AG04449 (cell line): ENCODE measurements around the gene HS6ST3.

Experiments used
- CTCF ChIA-PET: fragments of 350-600 bp; formaldehyde crosslinking; extraction: SDS; loops from one replicate; lab custom pipeline; 2021; ENCODE audit warnings: antibody characterized with exemption; lab: Yijun Ruan, JAX
- POLR2A ChIA-PET: fragments of 400-600, 350-600 bp; formaldehyde crosslinking; extraction: SDS; loops from one replicate; lab custom pipeline; 2020; ENCODE audit warnings: antibody characterized with exemption, inconsistent platforms; lab: Yijun Ruan, JAX
- DNase-seq: peaks from one replicate; pipeline ENCODE4 v3.0.0-alpha.2; 2010; ENCODE audit warnings: low read depth, low spot score
- H3K4me3 ChIP-seq: 2 replicates; pipeline ENCODE4 v1.5.1; 2011; ENCODE audit warnings: low read depth, mild to moderate bottlenecking, control low read depth, low read length
- TF ChIP-seq, protein P1 (sequence below): IDR thresholded peaks from one replicate; pipeline ENCODE4 v1.5.1; 2011; ENCODE audit warnings: mild to moderate bottlenecking, moderate library complexity, low read length, control low read depth, inconsistent platforms; ENCODE audit not compliant: insufficient read depth; ENCODE audit errors: missing control alignments

The HS6ST3 gene

DNA sequence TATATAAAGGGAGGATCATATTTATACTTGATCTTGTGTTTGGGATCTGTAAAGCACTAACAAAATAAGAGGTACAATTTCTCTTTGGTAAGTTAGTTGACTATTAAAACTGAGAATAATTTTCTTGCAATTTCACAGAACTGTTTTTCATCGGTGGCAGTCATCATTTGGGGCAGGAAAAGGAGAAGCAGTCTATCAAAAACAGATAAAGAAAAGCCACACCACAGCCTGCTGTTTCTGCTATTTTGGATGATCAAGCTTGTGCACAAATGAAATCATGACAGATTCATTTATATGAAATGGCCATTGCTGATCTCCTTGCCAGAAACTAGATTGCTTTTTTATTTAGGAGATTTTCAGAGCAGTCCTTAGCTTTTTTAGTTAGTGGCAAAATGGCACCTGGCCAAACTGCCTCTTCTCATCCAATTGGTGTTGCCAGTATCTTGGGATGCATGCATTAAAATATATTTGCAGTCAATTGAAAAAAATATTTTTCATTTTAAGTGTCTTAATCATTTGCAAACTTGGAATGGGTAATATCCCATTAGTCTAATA is 326.0 kb downstream of the HS6ST3 start:
- DNase-seq = no peak
- ChIA-PET CTCF (no interaction called here), POLR2A (no interaction called here)
- TF ChIP-seq, protein P1, sequence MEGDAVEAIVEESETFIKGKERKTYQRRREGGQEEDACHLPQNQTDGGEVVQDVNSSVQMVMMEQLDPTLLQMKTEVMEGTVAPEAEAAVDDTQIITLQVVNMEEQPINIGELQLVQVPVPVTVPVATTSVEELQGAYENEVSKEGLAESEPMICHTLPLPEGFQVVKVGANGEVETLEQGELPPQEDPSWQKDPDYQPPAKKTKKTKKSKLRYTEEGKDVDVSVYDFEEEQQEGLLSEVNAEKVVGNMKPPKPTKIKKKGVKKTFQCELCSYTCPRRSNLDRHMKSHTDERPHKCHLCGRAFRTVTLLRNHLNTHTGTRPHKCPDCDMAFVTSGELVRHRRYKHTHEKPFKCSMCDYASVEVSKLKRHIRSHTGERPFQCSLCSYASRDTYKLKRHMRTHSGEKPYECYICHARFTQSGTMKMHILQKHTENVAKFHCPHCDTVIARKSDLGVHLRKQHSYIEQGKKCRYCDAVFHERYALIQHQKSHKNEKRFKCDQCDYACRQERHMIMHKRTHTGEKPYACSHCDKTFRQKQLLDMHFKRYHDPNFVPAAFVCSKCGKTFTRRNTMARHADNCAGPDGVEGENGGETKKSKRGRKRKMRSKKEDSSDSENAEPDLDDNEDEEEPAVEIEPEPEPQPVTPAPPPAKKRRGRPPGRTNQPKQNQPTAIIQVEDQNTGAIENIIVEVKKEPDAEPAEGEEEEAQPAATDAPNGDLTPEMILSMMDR = no peak
- H3K4me3 ChIP-seq = no peak overlapping the region

DNA sequence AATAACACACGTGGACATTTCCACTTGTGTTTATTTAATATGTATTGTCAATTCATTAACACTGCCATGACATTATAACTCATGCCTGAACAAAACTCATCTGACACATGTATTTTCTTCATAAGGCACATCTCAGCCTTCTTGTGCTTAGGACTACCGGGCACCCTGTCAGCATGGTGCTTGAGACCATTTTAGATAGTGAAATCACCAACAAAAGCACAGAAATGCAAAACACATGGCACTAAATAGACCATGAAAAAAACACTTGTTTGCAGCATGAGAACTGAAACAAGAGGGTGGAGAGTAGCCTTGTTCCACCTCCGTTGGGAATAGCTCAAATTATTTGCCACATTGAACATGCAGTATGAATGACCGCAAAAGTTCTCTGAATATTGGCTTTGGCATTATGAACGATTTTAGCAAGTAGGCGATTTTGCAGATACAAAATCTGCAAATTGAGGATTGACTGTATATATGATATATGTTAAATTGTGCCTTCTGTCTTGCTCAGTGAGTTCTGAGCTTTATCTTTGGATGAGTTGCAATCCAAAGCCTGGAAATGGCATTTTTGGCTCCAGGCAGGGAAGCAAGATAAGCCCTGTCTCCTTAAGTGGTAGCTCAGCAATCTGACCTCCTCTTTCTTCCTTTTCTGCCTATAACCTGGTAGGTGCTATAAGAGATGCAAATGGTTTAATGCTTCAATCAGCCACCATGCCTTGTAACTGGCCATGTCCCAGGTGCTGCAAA is 328.2 kb downstream of the HS6ST3 start:
- ChIA-PET POLR2A (no interaction called here), CTCF (no interaction called here)
- no peak overlapping the region for H3K4me3 ChIP-seq
- no peak for DNase-seq
- TF ChIP-seq, protein P1 = no peak

GRCh38 chr13:96421314-96421713 is 331.4 kb downstream of the HS6ST3 start:
- no peak overlapping the region for H3K4me3 ChIP-seq
- DNase-seq = no peak
- TF ChIP-seq, protein P1 = no peak
- POLR2A ChIA-PET = no interaction called here
- CTCF ChIA-PET = no interaction called here

DNA sequence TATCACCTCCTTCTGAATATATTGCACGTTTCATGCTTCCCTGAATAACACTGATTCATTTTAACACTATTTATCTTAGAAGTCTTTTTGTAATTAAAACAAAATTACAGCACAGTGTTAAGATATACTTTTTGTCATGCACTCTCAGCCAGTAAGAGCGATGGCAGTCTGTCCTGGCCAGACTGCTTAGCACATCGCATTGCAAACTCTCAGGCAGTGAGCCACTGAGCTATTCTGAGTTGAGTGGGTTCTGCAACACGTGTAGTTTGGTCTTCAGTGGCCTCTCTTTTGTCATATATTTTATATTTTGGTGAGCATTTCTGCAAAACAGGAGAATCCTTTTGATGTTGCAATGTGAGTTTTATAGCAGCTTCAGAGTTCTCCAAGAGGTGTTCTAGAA is 332.1 kb downstream of the HS6ST3 start:
- DNase-seq = no peak
- ChIA-PET CTCF (no interaction called here), POLR2A (no interaction called here)
- H3K4me3 ChIP-seq = no peak overlapping the region
- TF ChIP-seq, protein P1 = no peak

GRCh38 chr13:96426167-96426566 is 336.3 kb downstream of the HS6ST3 start:
- ChIA-PET POLR2A (no interaction called here), CTCF (no interaction called here)
- no peak overlapping the region for H3K4me3 ChIP-seq
- no peak for DNase-seq
- TF ChIP-seq, protein P1 = no peak

GRCh38 chr13:96428911-96429310 is 339.0 kb downstream of the HS6ST3 start:
- no peak overlapping the region for H3K4me3 ChIP-seq
- ChIA-PET CTCF (no interaction called here), POLR2A (no interaction called here)
- no peak for DNase-seq
- TF ChIP-seq, protein P1 = no peak
